ENCODE data around the gene MROH8.

DNA sequence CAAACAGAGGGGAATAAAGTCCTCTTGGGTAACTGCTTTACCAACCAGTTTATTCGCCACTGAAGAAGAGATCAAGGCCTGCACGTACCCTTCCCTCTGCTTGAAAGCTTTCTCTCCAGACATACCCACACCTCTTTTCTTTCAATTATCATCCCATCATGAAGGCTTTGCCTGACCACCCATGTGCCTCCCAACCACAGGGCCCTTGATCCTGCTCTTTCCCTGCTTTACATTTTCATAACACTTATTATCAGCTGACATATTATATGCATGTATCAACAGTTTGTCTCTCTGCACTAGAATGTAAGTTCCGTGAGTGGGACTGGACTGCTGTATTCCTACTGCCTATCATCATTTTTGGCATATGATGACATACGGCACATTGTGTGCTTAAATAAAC lies 21.1 kb downstream of the MROH8 start:
- TF ChIP-seq RAD21 (conservative IDR thresholded peaks at IDR 0.05) (no peak), CTCF (IDR thresholded peaks at IDR 0.05; ENCODE audit: poor library complexity, severe bottlenecking) (no peak), EZH2 (IDR thresholded peaks at IDR 0.05; ENCODE audit: borderline replicate concordance, insufficient read depth, low read length, poor library complexity, severe bottlenecking) (no peak), POLR2AphosphoS5 (IDR thresholded peaks at IDR 0.05) (no peak), EP300 (conservative IDR thresholded peaks at IDR 0.05; ENCODE audit: poor library complexity, severe bottlenecking) (no peak), SMC3 (conservative IDR thresholded peaks at IDR 0.05; ENCODE audit: poor library complexity) (no peak), TAF1 (IDR thresholded peaks at IDR 0.05; ENCODE audit: low read depth) (no peak)
